Activated naive CD8-positive, alpha-beta T cell treated with anti-CD3 and anti-CD28 coated beads for 36 hours (primary cell): ENCODE measurements around the gene GPR107. TPM values are rescaled to one million over a fixed set of nuclear protein-coding genes. Genes with fewer than 3 reads are reported as not detected.

Source experiments
- total RNA-seq, 2 experiments: library from RNA; stranded (reverse); gene quantifications; one replicate each; pipeline ENCODE4 v1.2.3, GENCODE V29; 2021

GPR107 gene
- total RNA-seq, 2 experiments from 2014 or later, result 17.7 to 19.4 TPM

Other genes starting within 250 kb of the GPR107 start
- 10 to 100 TPM; 42.6 to 42.8 TPM for gene TOR1A, start 229.8 kb upstream of the GPR107 start, total RNA-seq
- gene C9orf78, start 218.6 kb upstream of the GPR107 start, total RNA-seq, result 10 to 100 TPM; 66.3 to 68.2 TPM
- gene USP20, start 218.4 kb upstream of the GPR107 start, total RNA-seq, result 10 to 100 TPM; 51.1 to 55.4 TPM
- gene FNBP1, start 10.7 kb upstream of the GPR107 start, total RNA-seq, result 100 to 1,000 TPM; 198 TPM
- 10 to 100 TPM; 10.5 to 11.9 TPM for gene NCS1, start 118.5 kb downstream of the GPR107 start, total RNA-seq
- not detected for gene HMCN2, start 211.9 kb downstream of the GPR107 start, total RNA-seq